Vagina (tissue), 2 donors: ENCODE results near the gene GLB1L3. TPM values are rescaled to one million over a fixed set of nuclear protein-coding genes. Genes with fewer than 3 reads are reported as not detected.

Experiments
- DNase-seq, 2 donors: peaks; one replicate each; pipeline ENCODE4 v3.0.0-alpha.2; 2017; ENCODE audit errors: extremely low spot score in 2 of 2
- H3K27ac ChIP-seq: fragments of 200-600 bp; sonication (generic); one replicate; pipeline ENCODE4 v1.5.1; 2019
- H3K27me3 ChIP-seq: fragments of 200-600 bp; sonication (generic); one replicate; pipeline ENCODE4 v1.5.1; 2019
- H3K36me3 ChIP-seq, 2 donors: fragments of 200-600 bp; sonication (generic); one replicate each; pipeline ENCODE4 v1.5.1; 2017 to 2019
- H3K4me1 ChIP-seq: fragments of 200-600 bp; sonication (generic); one replicate; pipeline ENCODE4 v1.5.1; 2019
- H3K4me3 ChIP-seq, 2 donors: fragments of 200-600 bp; sonication (generic); 1 replicate in 1 of 2; 2 replicates in 1 of 2; pipeline ENCODE4 v1.5.1; 2016 to 2019
- H3K9me3 ChIP-seq: fragments of 200-600 bp; sonication (generic); one replicate; pipeline ENCODE4 v1.5.1; 2019
- POLR2A ChIP-seq, 2 donors: fragments of 450-650 bp; IDR thresholded peaks; one replicate each; pipeline ENCODE4 v1.6.1; 2017; ENCODE audit warnings: antibody characterized with exemption in 2 of 2, mild to moderate bottlenecking in 2 of 2, moderate library complexity in 2 of 2
- POLR2AphosphoS5 ChIP-seq, 2 donors: sonication (generic); formaldehyde crosslinking; IDR thresholded peaks; one replicate each; pipeline ENCODE4 v1.9.0; 2017; ENCODE audit warnings: antibody characterized with exemption in 2 of 2, mild to moderate bottlenecking in 2 of 2, low read depth in 1 of 2; ENCODE audit not compliant: insufficient read depth in 1 of 2
- intact Hi-C: fragments of 100-400 bp; cut with DNase I; formaldehyde crosslinking; loops from one replicate; pipeline ENCODE4 v1.15.1; 2023
- total RNA-seq: library from RNA; depleted of rRNA; stranded (reverse); fragments of >200 nt; gene quantifications from one replicate; pipeline ENCODE4 v1.2.3, GENCODE V29; 2016
- TF ChIP-seq, protein P1 (sequence below), 3 experiments: fragments of 450-650 bp in 2 of 3; fragments of 200-600 bp in 1 of 3; sonication (generic) in 1 of 3; IDR thresholded peaks; one replicate each; pipeline ENCODE4 v1.5.1; 2017 to 2019; ENCODE audit warnings: antibody characterized with exemption in 3 of 3, mild to moderate bottlenecking in 2 of 3, moderate library complexity in 2 of 3

GLB1L3 gene
- total RNA-seq, 1 donor from 2014 or later = 2.2 TPM

DNA sequence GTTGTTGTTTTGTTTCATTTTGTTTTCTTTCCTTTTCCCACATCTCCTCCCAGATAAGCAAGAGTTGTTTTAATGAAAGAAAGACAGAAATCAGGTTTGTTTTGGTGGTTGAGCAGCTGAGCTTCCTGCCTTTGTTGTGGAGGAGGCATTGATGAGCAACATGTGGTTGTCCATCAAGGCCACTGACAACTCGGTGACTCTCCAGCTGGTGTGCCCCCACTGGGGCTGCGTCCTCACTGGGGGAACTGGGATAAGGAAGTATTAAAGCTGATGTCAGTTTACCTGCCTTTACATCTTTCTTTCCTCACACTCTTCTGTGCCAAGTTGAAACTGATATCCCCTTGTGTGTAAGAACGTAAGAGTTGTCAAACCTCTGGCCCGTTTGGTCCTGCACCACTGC is 45.8 kb upstream of the GLB1L3 start:
- Histone ChIP-seq H3K9me3 (no peaks in the 10 kb centered on the region), H3K4me1 (peaks cover 72% of the 10 kb centered on the region), H3K36me3 (no peaks in the 10 kb centered on the region), H3K27me3 (no peaks in the 10 kb centered on the region), H3K4me3 (no peak overlapping the region), H3K27ac (no peak overlapping the region)
- DNase-seq = no peak
- TF ChIP-seq POLR2A (IDR thresholded peaks at IDR 0.05) = no peak
- TF ChIP-seq, protein P1, sequence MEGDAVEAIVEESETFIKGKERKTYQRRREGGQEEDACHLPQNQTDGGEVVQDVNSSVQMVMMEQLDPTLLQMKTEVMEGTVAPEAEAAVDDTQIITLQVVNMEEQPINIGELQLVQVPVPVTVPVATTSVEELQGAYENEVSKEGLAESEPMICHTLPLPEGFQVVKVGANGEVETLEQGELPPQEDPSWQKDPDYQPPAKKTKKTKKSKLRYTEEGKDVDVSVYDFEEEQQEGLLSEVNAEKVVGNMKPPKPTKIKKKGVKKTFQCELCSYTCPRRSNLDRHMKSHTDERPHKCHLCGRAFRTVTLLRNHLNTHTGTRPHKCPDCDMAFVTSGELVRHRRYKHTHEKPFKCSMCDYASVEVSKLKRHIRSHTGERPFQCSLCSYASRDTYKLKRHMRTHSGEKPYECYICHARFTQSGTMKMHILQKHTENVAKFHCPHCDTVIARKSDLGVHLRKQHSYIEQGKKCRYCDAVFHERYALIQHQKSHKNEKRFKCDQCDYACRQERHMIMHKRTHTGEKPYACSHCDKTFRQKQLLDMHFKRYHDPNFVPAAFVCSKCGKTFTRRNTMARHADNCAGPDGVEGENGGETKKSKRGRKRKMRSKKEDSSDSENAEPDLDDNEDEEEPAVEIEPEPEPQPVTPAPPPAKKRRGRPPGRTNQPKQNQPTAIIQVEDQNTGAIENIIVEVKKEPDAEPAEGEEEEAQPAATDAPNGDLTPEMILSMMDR (IDR thresholded peaks at IDR 0.05) = no peak
- TF ChIP-seq POLR2AphosphoS5 (IDR thresholded peaks at IDR 0.05; ENCODE audit: insufficient read depth in 1 of 2, low read depth in 1 of 2) = no peak
- intact Hi-C loops = no loop called here

DNA sequence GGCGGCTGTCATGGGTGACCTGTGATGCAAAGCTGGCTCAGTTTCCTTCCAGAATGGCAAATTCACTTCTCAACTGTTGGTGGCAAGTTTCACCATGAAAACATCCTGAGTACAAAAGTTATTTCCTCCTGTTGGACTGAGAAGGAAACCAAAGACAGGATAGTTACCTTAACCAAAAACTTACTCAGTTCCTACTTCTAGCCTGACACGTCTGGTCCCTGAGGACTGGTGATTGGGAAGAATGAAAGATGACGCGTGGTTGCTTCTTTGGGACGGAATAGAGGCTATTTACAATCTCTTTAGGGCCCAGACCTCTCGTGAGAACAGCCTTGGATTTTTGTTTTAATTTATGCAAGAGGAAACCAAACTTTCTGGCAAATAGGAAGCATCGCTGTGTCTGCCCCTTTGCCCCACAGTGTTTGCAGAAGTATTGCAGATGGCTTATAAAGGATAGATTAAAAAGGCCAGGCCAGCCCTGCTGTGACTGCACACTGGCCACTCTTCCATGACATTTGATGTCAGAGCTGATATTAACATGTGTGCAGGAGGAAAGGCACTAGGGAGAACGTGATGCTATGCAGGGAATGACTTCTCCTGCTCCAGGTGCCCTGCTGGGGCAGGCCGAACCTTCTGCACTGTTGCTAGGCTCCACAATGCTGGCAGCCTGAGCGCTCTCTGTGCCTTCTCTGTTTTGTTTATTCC is 44.1 kb upstream of the GLB1L3 start:
- DNase-seq = peak in 1 of 2 donors; percentile 72
- Histone ChIP-seq H3K9me3 (no peaks in the 10 kb centered on the region), H3K36me3 (no peaks in the 10 kb centered on the region), H3K4me3 (no peak overlapping the region), H3K4me1 (peaks cover 54% of the 10 kb centered on the region), H3K27me3 (no peaks in the 10 kb centered on the region), H3K27ac (no peak overlapping the region)
- intact Hi-C loops = no loop called here
- no peak for TF ChIP-seq POLR2AphosphoS5 (IDR thresholded peaks at IDR 0.05; ENCODE audit: insufficient read depth in 1 of 2, low read depth in 1 of 2)
- no peak for TF ChIP-seq POLR2A (IDR thresholded peaks at IDR 0.05)
- TF ChIP-seq, protein P1 (IDR thresholded peaks at IDR 0.05) = no peak

DNA sequence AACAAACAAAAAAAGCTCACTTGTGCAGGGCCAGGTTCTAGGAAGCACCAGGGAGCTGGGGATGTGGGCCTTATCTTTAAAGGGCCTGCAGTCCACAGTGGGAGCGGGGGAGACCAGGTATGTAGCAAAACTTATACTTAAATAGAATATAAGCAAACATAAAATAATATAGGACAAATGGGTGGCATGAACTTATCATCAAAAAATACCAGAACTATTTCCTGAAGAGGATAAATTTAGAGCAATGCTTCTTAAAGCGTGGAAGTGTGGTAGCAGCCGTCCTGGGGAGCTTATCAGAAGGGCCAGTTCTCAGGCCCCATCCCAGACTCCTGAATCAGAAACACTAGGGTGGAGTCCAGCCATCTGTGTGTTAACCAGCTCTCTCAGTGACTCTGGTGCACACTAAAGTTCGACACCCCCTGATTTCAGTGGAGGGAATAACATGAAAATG is 42.4 kb upstream of the GLB1L3 start:
- Histone ChIP-seq H3K4me1 (peaks cover 39% of the 10 kb centered on the region), H3K9me3 (no peaks in the 10 kb centered on the region), H3K27ac (no peak overlapping the region), H3K36me3 (peaks cover 0 to 4% of the 10 kb centered on the region in 2 donors), H3K4me3 (no peak overlapping the region), H3K27me3 (no peaks in the 10 kb centered on the region)
- peak in 1 of 2 donors; percentile 5 for DNase-seq
- intact Hi-C loops = no loop called here
- TF ChIP-seq, protein P1 (IDR thresholded peaks at IDR 0.05) = no peak
- TF ChIP-seq POLR2A (IDR thresholded peaks at IDR 0.05) (no peak), POLR2AphosphoS5 (IDR thresholded peaks at IDR 0.05; ENCODE audit: insufficient read depth in 1 of 2, low read depth in 1 of 2) (no peak)

DNA sequence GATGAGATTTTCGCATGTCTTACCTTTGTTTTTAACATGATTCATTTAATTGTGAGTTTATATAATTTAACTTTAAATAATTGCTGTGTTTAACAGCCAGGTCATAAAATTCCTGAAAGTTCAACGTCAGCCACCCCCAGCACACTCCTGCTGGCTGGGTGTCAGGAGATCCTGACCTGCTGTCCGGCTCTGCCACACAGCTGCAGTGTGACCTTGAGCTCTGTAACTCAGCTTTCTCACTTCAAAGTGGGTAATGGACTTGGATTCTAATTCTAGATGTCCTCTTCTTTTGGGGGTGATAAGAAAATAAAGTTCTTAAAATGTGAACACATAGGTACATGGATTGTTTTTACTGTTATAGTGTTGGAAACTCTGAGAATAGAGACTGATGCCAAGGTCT is 40.8 kb upstream of the GLB1L3 start:
- DNase-seq = no peak
- peaks cover 0 to 18% of the 10 kb centered on the region in 2 donors for H3K36me3 ChIP-seq

More for the DNA sequence above, 40.8 kb upstream of the GLB1L3 start:
- H3K4me3 ChIP-seq = no peak overlapping the region
- TF ChIP-seq, protein P1 (IDR thresholded peaks at IDR 0.05) = no peak
- TF ChIP-seq POLR2A (IDR thresholded peaks at IDR 0.05) (no peak), POLR2AphosphoS5 (IDR thresholded peaks at IDR 0.05; ENCODE audit: insufficient read depth in 1 of 2, low read depth in 1 of 2) (no peak)
- intact Hi-C loops = no loop called here
- H3K27ac ChIP-seq = no peak overlapping the region
- no peaks in the 10 kb centered on the region for H3K27me3 ChIP-seq
- H3K4me1 ChIP-seq = peaks cover 24% of the 10 kb centered on the region
- no peaks in the 10 kb centered on the region for H3K9me3 ChIP-seq
